Fibroblast of lung (primary cell): ENCODE measurements around the gene HACE1. TPM values are rescaled to one million over a fixed set of nuclear protein-coding genes. Genes with fewer than 3 reads are reported as not detected.
A peak's percentile ranks its signal among the peaks of the same experiment; 100 is the strongest.

Source experiments
- DNase-seq, 2 donors: peaks; one replicate each; pipeline versions ENCODE4 v3.0.0 to v3.0.0-alpha.2; 2010; ENCODE audit warnings: low read depth in 2 of 2
- H2AFZ ChIP-seq: 2 replicates; pipeline ENCODE4 v1.5.1; 2012; ENCODE audit warnings: low read length, control low read depth, inconsistent platforms
- H3K27ac ChIP-seq: 2 replicates; pipeline ENCODE4 v1.5.1; 2011; ENCODE audit warnings: low read length, control low read depth; ENCODE audit not compliant: insufficient read depth
- H3K27me3 ChIP-seq: 2 replicates; pipeline ENCODE4 v1.5.1; 2011; ENCODE audit warnings: mild to moderate bottlenecking, low read length; ENCODE audit not compliant: control insufficient read depth, insufficient read depth
- H3K36me3 ChIP-seq: 2 replicates; pipeline ENCODE4 v1.5.1; 2011; ENCODE audit warnings: low read length; ENCODE audit not compliant: control insufficient read depth, insufficient read depth
- H3K4me1 ChIP-seq: 2 replicates; pipeline ENCODE4 v1.5.1; 2011; ENCODE audit warnings: low read length; ENCODE audit not compliant: control insufficient read depth, insufficient read depth; ENCODE audit errors: extremely low read depth
- H3K4me2 ChIP-seq: 2 replicates; pipeline ENCODE4 v1.5.1; 2011; ENCODE audit warnings: low read length, control low read depth; ENCODE audit not compliant: insufficient read depth; ENCODE audit errors: extremely low read depth
- H3K4me3 ChIP-seq, 4 experiments: fragments of 200-600 bp in 1 of 4; sonication (generic) in 1 of 4; replicated peaks in 1 of 4; 2 replicates each; pipeline ENCODE4 v1.5.1; 2011 to 2016; ENCODE audit warnings: low read length in 4 of 4, low read depth in 3 of 4, mild to moderate bottlenecking in 3 of 4, control low read depth in 2 of 4, inconsistent platforms in 1 of 4, mixed read lengths in 1 of 4; ENCODE audit not compliant: insufficient read depth in 1 of 4; ENCODE audit errors: control extremely low read depth in 1 of 4
- H3K79me2 ChIP-seq: 2 replicates; pipeline ENCODE4 v1.5.1; 2012; ENCODE audit warnings: mild to moderate bottlenecking, low read length, inconsistent platforms; ENCODE audit not compliant: control insufficient read depth, insufficient read depth
- H3K9ac ChIP-seq: 2 replicates; pipeline ENCODE4 v1.5.1; 2011; ENCODE audit warnings: mild to moderate bottlenecking, low read length, control low read depth; ENCODE audit not compliant: insufficient read depth
- H3K9me3 ChIP-seq: 2 replicates; pipeline ENCODE4 v1.5.1; 2012; ENCODE audit warnings: low read depth, low read length; ENCODE audit not compliant: control insufficient read depth, insufficient read depth
- H4K20me1 ChIP-seq: 2 replicates; pipeline ENCODE4 v1.5.1; 2011; ENCODE audit warnings: low read length; ENCODE audit not compliant: control insufficient read depth, insufficient read depth; ENCODE audit errors: extremely low read depth
- EZH2 ChIP-seq: IDR thresholded peaks from 2 replicates; pipeline ENCODE4 v1.5.1; 2012; ENCODE audit warnings: low read length, control low read depth, mild to moderate bottlenecking; ENCODE audit errors: missing control alignments
- polyA plus RNA-seq, 2 donors: library from polyadenylated mRNA; depleted of rRNA in 1 of 2; stranded (reverse) in 1 of 2; unstranded in 1 of 2; fragments of >200 nt; gene quantifications; 2 replicates each; pipeline ENCODE4 v1.2.1, GENCODE V29; 2011 to 2012; ENCODE audit warnings: missing spikeins in 1 of 2
- total RNA-seq: library from RNA; depleted of rRNA; stranded (reverse); fragments of >200 nt; gene quantifications from 2 replicates; pipeline ENCODE4 v1.2.1, GENCODE V29; 2014
- TF ChIP-seq, protein P1 (sequence below), 2 donors: IDR thresholded peaks in 1 of 2; conservative IDR thresholded peaks in 1 of 2; 1 replicate in 1 of 2; 2 replicates in 1 of 2; pipeline ENCODE4 v1.5.1; 2011 to 2012; ENCODE audit warnings: low read length in 2 of 2, control low read depth in 1 of 2, inconsistent platforms in 1 of 2, low read depth in 1 of 2, mild to moderate bottlenecking in 1 of 2

Gene HACE1
- total and polyA plus RNA-seq, 2 donors (not counting 1 experiment from before 2014, with no cell fraction given): 10.8 to 26.3 TPM

DNA sequence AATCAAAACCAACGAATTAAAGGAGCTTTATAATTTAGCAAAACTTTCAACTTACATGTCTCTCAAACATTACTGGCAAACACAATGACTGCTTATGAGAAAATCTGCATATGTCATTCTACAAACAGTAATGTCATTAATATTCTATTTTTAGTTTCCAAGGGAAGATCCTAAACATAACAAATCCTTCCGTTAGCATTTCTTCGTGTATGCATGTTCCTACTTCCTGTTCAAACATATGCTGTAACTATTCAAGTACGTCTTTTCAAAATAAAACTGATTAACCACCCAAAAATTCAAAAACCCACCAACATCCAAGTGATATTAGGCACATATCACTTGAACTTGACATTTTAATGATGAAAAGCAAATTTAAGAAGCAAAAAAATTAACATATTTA, 131.3 kb downstream of the HACE1 start:
- peak overlapping the region; percentile 28 for H3K4me2 ChIP-seq
- peak; percentile 7 to 40 for DNase-seq
- H3K27ac ChIP-seq: no peak overlapping the region

DNA sequence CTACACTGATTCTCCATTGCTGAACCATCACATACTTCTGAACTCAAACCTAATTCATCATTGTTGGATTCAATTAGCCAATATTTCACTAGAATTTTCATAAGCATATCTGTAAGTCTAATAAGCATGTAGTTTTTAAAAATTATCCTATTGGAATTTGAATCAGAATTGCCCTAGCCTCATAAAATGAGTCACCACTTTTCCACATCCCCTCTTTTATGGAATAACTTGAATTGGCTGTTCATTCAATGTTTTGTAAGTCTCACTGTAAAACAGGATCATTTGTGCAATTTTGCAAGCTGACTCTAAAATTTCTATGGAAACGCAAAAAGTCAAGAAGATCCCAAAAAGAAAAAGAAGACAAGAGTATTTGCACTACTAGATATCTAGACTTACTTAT, 141.0 kb downstream of the HACE1 start:
- peak in 1 of 2 donors; percentile 1 for DNase-seq

More for the DNA sequence above, 131.3 kb downstream of the HACE1 start:
- Histone ChIP-seq H4K20me1 (no peaks in the 10 kb centered on the region), H3K79me2 (no peaks in the 10 kb centered on the region), H3K4me1 (no peaks in the 10 kb centered on the region), H3K4me3 (no peak overlapping the region), H3K27me3 (no peaks in the 10 kb centered on the region), H2AFZ (no peak overlapping the region), H3K36me3 (no peaks in the 10 kb centered on the region), H3K9me3 (no peaks in the 10 kb centered on the region), H3K9ac (no peak overlapping the region)
- TF ChIP-seq EZH2: no peak
- TF ChIP-seq, protein P1, sequence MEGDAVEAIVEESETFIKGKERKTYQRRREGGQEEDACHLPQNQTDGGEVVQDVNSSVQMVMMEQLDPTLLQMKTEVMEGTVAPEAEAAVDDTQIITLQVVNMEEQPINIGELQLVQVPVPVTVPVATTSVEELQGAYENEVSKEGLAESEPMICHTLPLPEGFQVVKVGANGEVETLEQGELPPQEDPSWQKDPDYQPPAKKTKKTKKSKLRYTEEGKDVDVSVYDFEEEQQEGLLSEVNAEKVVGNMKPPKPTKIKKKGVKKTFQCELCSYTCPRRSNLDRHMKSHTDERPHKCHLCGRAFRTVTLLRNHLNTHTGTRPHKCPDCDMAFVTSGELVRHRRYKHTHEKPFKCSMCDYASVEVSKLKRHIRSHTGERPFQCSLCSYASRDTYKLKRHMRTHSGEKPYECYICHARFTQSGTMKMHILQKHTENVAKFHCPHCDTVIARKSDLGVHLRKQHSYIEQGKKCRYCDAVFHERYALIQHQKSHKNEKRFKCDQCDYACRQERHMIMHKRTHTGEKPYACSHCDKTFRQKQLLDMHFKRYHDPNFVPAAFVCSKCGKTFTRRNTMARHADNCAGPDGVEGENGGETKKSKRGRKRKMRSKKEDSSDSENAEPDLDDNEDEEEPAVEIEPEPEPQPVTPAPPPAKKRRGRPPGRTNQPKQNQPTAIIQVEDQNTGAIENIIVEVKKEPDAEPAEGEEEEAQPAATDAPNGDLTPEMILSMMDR (conservative IDR thresholded peaks at IDR 0.05 in 1 of 2, IDR thresholded peaks at IDR 0.05 in 1 of 2; ENCODE audit: low read depth in 1 of 2, low read length in 2 of 2): no peak

GRCh38 chr6:104716858-104717257, 142.9 kb downstream of the HACE1 start:
- Histone ChIP-seq H2AFZ (no peak overlapping the region), H3K27me3 (no peaks in the 10 kb centered on the region), H3K4me2 (no peak overlapping the region), H4K20me1 (no peaks in the 10 kb centered on the region), H3K9ac (no peak overlapping the region), H3K4me3 (no peak overlapping the region), H3K4me1 (no peaks in the 10 kb centered on the region), H3K9me3 (no peaks in the 10 kb centered on the region), H3K79me2 (no peaks in the 10 kb centered on the region), H3K27ac (no peak overlapping the region), H3K36me3 (no peaks in the 10 kb centered on the region)
- TF ChIP-seq, protein P1 (conservative IDR thresholded peaks at IDR 0.05 in 1 of 2, IDR thresholded peaks at IDR 0.05 in 1 of 2; ENCODE audit: low read depth in 1 of 2, low read length in 2 of 2): no peak
- TF ChIP-seq EZH2: no peak
- no peak for DNase-seq

More for the DNA sequence above, 141.0 kb downstream of the HACE1 start:
- TF ChIP-seq, protein P1 (conservative IDR thresholded peaks at IDR 0.05 in 1 of 2, IDR thresholded peaks at IDR 0.05 in 1 of 2; ENCODE audit: low read depth in 1 of 2, low read length in 2 of 2): no peak
- TF ChIP-seq EZH2: no peak
- Histone ChIP-seq H2AFZ (no peak overlapping the region), H3K79me2 (no peaks in the 10 kb centered on the region), H4K20me1 (no peaks in the 10 kb centered on the region), H3K36me3 (no peaks in the 10 kb centered on the region), H3K9ac (no peak overlapping the region), H3K4me3 (no peak overlapping the region), H3K4me2 (no peak overlapping the region), H3K27ac (no peak overlapping the region), H3K27me3 (no peaks in the 10 kb centered on the region), H3K4me1 (no peaks in the 10 kb centered on the region), H3K9me3 (no peaks in the 10 kb centered on the region)
